Activated naive CD8-positive, alpha-beta T cell (primary cell): Measurements from ENCODE around the gene BAIAP2.
"Not testable (repeated sequence)": the region's sequence is repeated elsewhere in the genome, so short reads cannot be mapped to it uniquely, and the experiment has no call there.

Experiments
- H3K27ac Mint-ChIP-seq: one replicate; pipeline ENCODE4 v1.8.0; 2021; ENCODE audit warnings: mixed read lengths
- H3K27me3 Mint-ChIP-seq: one replicate; pipeline ENCODE4 v1.8.0; 2021; ENCODE audit warnings: mixed read lengths
- H3K36me3 Mint-ChIP-seq: one replicate; pipeline ENCODE4 v1.8.0; 2021; ENCODE audit warnings: mixed read lengths
- H3K4me1 Mint-ChIP-seq: one replicate; pipeline ENCODE4 v1.8.0; 2021; ENCODE audit warnings: low read depth, mixed read lengths
- H3K4me3 Mint-ChIP-seq: one replicate; pipeline ENCODE4 v1.8.0; 2021; ENCODE audit warnings: mild to moderate bottlenecking, mixed read lengths
- H3K9me3 Mint-ChIP-seq: one replicate; pipeline ENCODE4 v1.8.0; 2021; ENCODE audit warnings: low read depth, mixed read lengths

Gene BAIAP2

GRCh38 chr17:81148986-81149533, 114.1 kb downstream of the BAIAP2 start:
- no peaks in the 10 kb centered on the region for H3K36me3 Mint-ChIP-seq
- H3K27me3 Mint-ChIP-seq = no peaks in the 10 kb centered on the region
- no peak overlapping the region for H3K4me3 Mint-ChIP-seq
- H3K27ac Mint-ChIP-seq = no peak overlapping the region
- H3K4me1 Mint-ChIP-seq = no peaks in the 10 kb centered on the region
- no peaks in the 10 kb centered on the region for H3K9me3 Mint-ChIP-seq

- Mint-ChIP-seq H3K27ac (no peak overlapping the region), H3K9me3 (no peaks in the 10 kb centered on the region), H3K27me3 (no peaks in the 10 kb centered on the region), H3K4me1 (no peaks in the 10 kb centered on the region), H3K4me3 (no peak overlapping the region), H3K36me3 (no peaks in the 10 kb centered on the region)
These were observed 115.6 kb downstream of the BAIAP2 start for GRCh38 chr17:81150377-81151077.

GRCh38 chr17:81151278-81151677, 116.3 kb downstream of the BAIAP2 start:
- Mint-ChIP-seq H3K27me3 (no peaks in the 10 kb centered on the region), H3K9me3 (no peaks in the 10 kb centered on the region), H3K4me1 (no peaks in the 10 kb centered on the region), H3K4me3 (no peak overlapping the region), H3K36me3 (no peaks in the 10 kb centered on the region), H3K27ac (no peak overlapping the region)

GRCh38 chr17:81152288-81152828, 117.4 kb downstream of the BAIAP2 start:
- no peak overlapping the region for H3K4me3 Mint-ChIP-seq
- no peak overlapping the region for H3K27ac Mint-ChIP-seq
- no peaks in the 10 kb centered on the region for H3K27me3 Mint-ChIP-seq
- no peaks in the 10 kb centered on the region for H3K9me3 Mint-ChIP-seq
- no peaks in the 10 kb centered on the region for H3K4me1 Mint-ChIP-seq
- no peaks in the 10 kb centered on the region for H3K36me3 Mint-ChIP-seq

GRCh38 chr17:81153340-81153803, 118.4 kb downstream of the BAIAP2 start:
- H3K4me3 Mint-ChIP-seq = no peak overlapping the region
- no peaks in the 10 kb centered on the region for H3K36me3 Mint-ChIP-seq
- H3K4me1 Mint-ChIP-seq = no peaks in the 10 kb centered on the region
- no peaks in the 10 kb centered on the region for H3K9me3 Mint-ChIP-seq
- no peak overlapping the region for H3K27ac Mint-ChIP-seq
- H3K27me3 Mint-ChIP-seq = no peaks in the 10 kb centered on the region

- not testable (repeated sequence) for H3K27ac Mint-ChIP-seq, H3K4me3 Mint-ChIP-seq, H3K4me1 Mint-ChIP-seq, H3K36me3 Mint-ChIP-seq, H3K9me3 Mint-ChIP-seq, H3K27me3 Mint-ChIP-seq
These were observed 119.1 kb downstream of the BAIAP2 start for GRCh38 chr17:81154016-81154415.

GRCh38 chr17:81154961-81155360, 120.0 kb downstream of the BAIAP2 start:
- no peak overlapping the region for H3K27ac Mint-ChIP-seq
- no peaks in the 10 kb centered on the region for H3K9me3 Mint-ChIP-seq
- no peaks in the 10 kb centered on the region for H3K27me3 Mint-ChIP-seq
- H3K4me1 Mint-ChIP-seq = no peaks in the 10 kb centered on the region
- H3K36me3 Mint-ChIP-seq = no peaks in the 10 kb centered on the region
- no peak overlapping the region for H3K4me3 Mint-ChIP-seq

- Mint-ChIP-seq H3K27me3 (peaks cover 5% of the 10 kb centered on the region), H3K27ac (no peak overlapping the region), H3K9me3 (no peaks in the 10 kb centered on the region), H3K4me3 (no peak overlapping the region), H3K4me1 (peaks cover 1% of the 10 kb centered on the region), H3K36me3 (no peaks in the 10 kb centered on the region)
These were observed 122.2 kb downstream of the BAIAP2 start for GRCh38 chr17:81156866-81157805.

GRCh38 chr17:81157848-81158687, 123.1 kb downstream of the BAIAP2 start:
- no peaks in the 10 kb centered on the region for H3K36me3 Mint-ChIP-seq
- no peak overlapping the region for H3K27ac Mint-ChIP-seq
- H3K4me3 Mint-ChIP-seq = no peak overlapping the region
- peaks cover 5% of the 10 kb centered on the region for H3K27me3 Mint-ChIP-seq
- H3K9me3 Mint-ChIP-seq = no peaks in the 10 kb centered on the region
- peaks cover 1% of the 10 kb centered on the region for H3K4me1 Mint-ChIP-seq

- no peaks in the 10 kb centered on the region for H3K36me3 Mint-ChIP-seq
- no peak overlapping the region for H3K4me3 Mint-ChIP-seq
- H3K9me3 Mint-ChIP-seq = no peaks in the 10 kb centered on the region
- H3K27ac Mint-ChIP-seq = no peak overlapping the region
- peaks cover 1% of the 10 kb centered on the region for H3K4me1 Mint-ChIP-seq
- H3K27me3 Mint-ChIP-seq = peaks cover 5% of the 10 kb centered on the region
These were observed 124.0 kb downstream of the BAIAP2 start for GRCh38 chr17:81158688-81159590.

GRCh38 chr17:81159611-81160265, 124.8 kb downstream of the BAIAP2 start:
- Mint-ChIP-seq H3K36me3 (no peaks in the 10 kb centered on the region), H3K4me1 (peaks cover 1% of the 10 kb centered on the region), H3K27ac (no peak overlapping the region), H3K27me3 (peaks cover 5% of the 10 kb centered on the region), H3K9me3 (no peaks in the 10 kb centered on the region), H3K4me3 (no peak overlapping the region)

GRCh38 chr17:81160306-81160705, 125.4 kb downstream of the BAIAP2 start:
- Mint-ChIP-seq H3K4me3 (no peak overlapping the region), H3K27me3 (peaks cover 5% of the 10 kb centered on the region), H3K27ac (no peak overlapping the region), H3K36me3 (no peaks in the 10 kb centered on the region), H3K9me3 (no peaks in the 10 kb centered on the region), H3K4me1 (peaks cover 1% of the 10 kb centered on the region)

GRCh38 chr17:81160747-81161453, 125.9 kb downstream of the BAIAP2 start:
- H3K27ac Mint-ChIP-seq = no peak overlapping the region
- H3K9me3 Mint-ChIP-seq = no peaks in the 10 kb centered on the region
- no peaks in the 10 kb centered on the region for H3K36me3 Mint-ChIP-seq
- H3K4me1 Mint-ChIP-seq = peaks cover 1% of the 10 kb centered on the region
- H3K4me3 Mint-ChIP-seq = no peak overlapping the region
- H3K27me3 Mint-ChIP-seq = peaks cover 5% of the 10 kb centered on the region
